T-helper 17 cell (primary cell): ENCODE measurements around the gene PARD3. TPM values are rescaled to one million over a fixed set of nuclear protein-coding genes. Genes with fewer than 3 reads are reported as not detected.

ENCODE experiments used
- ATAC-seq: fragments of 150-1000 bp; cut with Tn5 transposase; 2 replicates; pipeline ENCODE4 v1.10.0; 2021; ENCODE audit warnings: mild to moderate bottlenecking, moderate library complexity
- DNase-seq, 3 donors: peaks; one replicate each; pipeline versions ENCODE4 v3.0.0 to v3.0.0-alpha.2; 2020 to 2021
- H3K9me3 ChIP-seq: one replicate; pipeline ENCODE4 v1.7.0; 2013; ENCODE audit warnings: low read length, mild to moderate bottlenecking; ENCODE audit not compliant: control insufficient read depth, poor library complexity, severe bottlenecking
- H3K27ac Mint-ChIP-seq: one replicate; pipeline ENCODE4 v1.8.0; 2022; ENCODE audit warnings: mild to moderate bottlenecking, moderate library complexity, mixed read lengths
- H3K27me3 Mint-ChIP-seq: one replicate; pipeline ENCODE4 v1.8.0; 2022; ENCODE audit warnings: mixed read lengths
- H3K36me3 Mint-ChIP-seq: one replicate; pipeline ENCODE4 v1.8.0; 2022; ENCODE audit warnings: low read depth, mixed read lengths
- H3K4me1 Mint-ChIP-seq: one replicate; pipeline ENCODE4 v1.8.0; 2022; ENCODE audit warnings: mild to moderate bottlenecking, mixed read lengths
- H3K4me3 Mint-ChIP-seq: one replicate; pipeline ENCODE4 v1.8.0; 2022; ENCODE audit warnings: mild to moderate bottlenecking, moderate library complexity, mixed read lengths
- total RNA-seq, 4 donors: library from RNA in 2 of 4; stranded (reverse) in 2 of 4; gene quantifications; one replicate each; pipeline ENCODE4 v1.2.3 and lab custom pipeline; 2022 to 2026

PARD3 gene
- total RNA-seq, 2 donors from 2014 or later, result 0.32 to 8.2 TPM

DNA sequence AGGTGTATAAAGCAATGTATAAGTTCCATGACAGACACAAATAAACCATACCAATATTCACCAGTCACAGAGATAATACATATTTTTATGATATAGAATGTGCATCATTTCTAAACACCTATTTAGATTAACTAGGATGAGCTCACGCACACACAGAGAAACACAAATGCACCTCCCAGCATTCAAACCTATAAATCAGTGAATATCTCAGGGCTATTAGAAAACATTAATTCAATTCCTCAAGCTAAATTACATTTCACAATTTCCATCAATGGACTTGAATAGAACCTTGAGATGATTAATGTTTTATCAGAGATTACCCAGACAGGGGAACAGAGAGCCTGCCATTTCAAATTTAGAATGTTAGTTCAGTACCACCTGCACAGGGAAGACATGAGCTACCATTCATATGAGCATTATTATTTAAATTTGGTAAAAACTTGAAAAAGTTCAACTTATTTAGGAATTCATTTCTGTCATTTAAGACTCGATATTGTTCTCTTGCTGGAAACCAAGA, 221.7 kb downstream of the PARD3 start:
- no peaks in the 10 kb centered on the region for H3K9me3 ChIP-seq
- peaks cover 31% of the 10 kb centered on the region for H3K27me3 Mint-ChIP-seq
- peaks cover 3% of the 10 kb centered on the region for H3K4me1 Mint-ChIP-seq
- no peak for ATAC-seq
- no peak overlapping the region for H3K4me3 Mint-ChIP-seq
- no peaks in the 10 kb centered on the region for H3K36me3 Mint-ChIP-seq
- H3K27ac Mint-ChIP-seq, result no peak overlapping the region
- DNase-seq, result no peak

DNA sequence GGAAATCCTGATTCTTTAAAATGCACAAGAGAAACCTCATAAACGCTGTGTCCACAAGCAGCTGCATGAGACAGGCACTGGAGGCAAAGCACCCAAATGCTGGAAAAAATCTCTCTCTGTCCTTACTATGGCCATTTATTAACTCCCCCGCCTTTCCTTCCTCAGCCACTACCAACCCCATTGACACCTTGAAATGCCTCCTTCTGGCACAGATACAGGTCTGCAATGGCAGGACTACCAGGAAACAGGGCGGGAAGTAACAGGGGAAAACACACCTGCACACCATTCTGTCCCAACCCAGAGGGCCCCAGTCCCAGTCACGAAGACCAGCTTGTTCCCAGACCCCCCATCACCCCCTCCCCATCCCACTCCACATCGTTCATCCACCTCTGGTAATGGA, 224.3 kb downstream of the PARD3 start:
- Mint-ChIP-seq H3K27me3 (peaks cover 36% of the 10 kb centered on the region), H3K4me1 (peaks cover 3% of the 10 kb centered on the region), H3K4me3 (no peak overlapping the region), H3K36me3 (no peaks in the 10 kb centered on the region), H3K27ac (no peak overlapping the region)
- ATAC-seq (no peak), DNase-seq (no peak)
- H3K9me3 ChIP-seq, result no peaks in the 10 kb centered on the region

DNA sequence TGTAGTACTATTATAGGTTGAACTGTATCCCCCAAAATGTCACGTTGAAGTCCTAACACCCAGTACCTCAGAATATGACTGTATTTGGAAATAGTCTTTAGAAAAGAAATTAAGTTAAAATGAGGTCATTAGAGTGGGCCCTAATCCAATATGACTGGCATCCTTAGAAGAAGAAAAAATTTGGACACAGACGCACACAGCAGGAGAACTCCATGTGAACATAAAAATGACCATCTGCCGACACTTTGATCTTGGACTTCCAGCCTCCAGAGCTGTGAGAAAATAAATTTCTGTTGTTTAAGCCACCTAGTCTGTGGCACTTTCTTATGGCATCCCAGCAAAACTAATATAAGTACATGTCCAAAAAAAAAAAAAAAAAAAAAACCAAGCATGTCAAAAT, 225.8 kb downstream of the PARD3 start:
- Mint-ChIP-seq H3K36me3 (no peaks in the 10 kb centered on the region), H3K4me3 (no peak overlapping the region), H3K27ac (no peak overlapping the region), H3K4me1 (peaks cover 3% of the 10 kb centered on the region), H3K27me3 (peaks cover 37% of the 10 kb centered on the region)
- DNase-seq (no peak), ATAC-seq (no peak)
- H3K9me3 ChIP-seq, result no peaks in the 10 kb centered on the region

DNA sequence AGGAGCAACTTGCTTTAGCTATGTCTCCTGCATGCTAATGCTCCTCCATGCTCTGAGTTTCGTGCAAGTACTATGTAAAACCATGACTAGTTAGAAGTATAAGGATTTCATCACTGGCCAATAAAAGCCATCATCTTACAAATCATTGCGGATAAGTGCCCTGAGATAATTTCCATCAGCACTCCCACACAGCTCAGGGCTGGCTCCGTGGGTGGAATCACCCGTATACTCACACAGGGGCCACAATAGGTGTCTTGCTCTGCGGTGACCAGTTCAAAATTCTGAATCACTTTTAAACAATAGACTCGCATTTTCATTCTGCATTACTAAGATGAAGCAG, 227.4 kb downstream of the PARD3 start:
- Mint-ChIP-seq H3K36me3 (no peaks in the 10 kb centered on the region), H3K4me1 (no peaks in the 10 kb centered on the region), H3K4me3 (no peak overlapping the region), H3K27me3 (peaks cover 32% of the 10 kb centered on the region), H3K27ac (no peak overlapping the region)
- DNase-seq (no peak), ATAC-seq (no peak)
- no peaks in the 10 kb centered on the region for H3K9me3 ChIP-seq

DNA sequence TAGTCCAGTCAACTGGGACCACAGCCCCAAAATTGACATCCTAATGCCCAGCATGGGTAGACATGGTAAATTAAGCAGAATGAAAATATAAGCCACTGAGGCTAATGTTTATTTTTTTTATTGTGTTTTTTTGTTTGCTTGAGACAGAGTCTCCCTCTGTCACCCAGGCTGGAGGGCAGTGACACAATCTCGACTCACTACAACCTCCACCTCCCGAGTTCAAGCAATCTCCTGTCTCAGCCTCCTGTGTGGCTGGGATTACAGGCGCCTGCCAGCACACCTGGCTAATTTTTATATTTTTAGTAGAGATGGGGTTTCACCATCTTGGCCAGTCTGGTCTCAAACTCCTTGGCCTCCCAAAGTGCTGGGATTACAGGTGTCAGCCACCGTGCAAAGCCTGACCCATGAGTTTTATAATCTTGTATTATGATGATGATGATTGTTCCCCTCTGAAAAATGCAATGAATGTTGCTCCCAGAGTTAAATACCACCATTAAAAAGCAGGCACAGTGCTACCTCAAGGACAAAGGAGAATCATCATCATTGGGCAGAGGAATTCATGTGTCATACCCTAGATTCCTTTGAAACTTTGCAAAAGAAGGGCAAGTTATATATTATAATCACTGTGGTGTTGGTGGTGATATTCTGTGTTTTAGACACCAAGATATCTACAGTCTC, 228.0 kb downstream of the PARD3 start:
- Mint-ChIP-seq H3K4me3 (no peak overlapping the region), H3K4me1 (no peaks in the 10 kb centered on the region), H3K36me3 (no peaks in the 10 kb centered on the region), H3K27me3 (peaks cover 27% of the 10 kb centered on the region), H3K27ac (no peak overlapping the region)
- no peaks in the 10 kb centered on the region for H3K9me3 ChIP-seq
- no peak for DNase-seq
- ATAC-seq, result no peak

DNA sequence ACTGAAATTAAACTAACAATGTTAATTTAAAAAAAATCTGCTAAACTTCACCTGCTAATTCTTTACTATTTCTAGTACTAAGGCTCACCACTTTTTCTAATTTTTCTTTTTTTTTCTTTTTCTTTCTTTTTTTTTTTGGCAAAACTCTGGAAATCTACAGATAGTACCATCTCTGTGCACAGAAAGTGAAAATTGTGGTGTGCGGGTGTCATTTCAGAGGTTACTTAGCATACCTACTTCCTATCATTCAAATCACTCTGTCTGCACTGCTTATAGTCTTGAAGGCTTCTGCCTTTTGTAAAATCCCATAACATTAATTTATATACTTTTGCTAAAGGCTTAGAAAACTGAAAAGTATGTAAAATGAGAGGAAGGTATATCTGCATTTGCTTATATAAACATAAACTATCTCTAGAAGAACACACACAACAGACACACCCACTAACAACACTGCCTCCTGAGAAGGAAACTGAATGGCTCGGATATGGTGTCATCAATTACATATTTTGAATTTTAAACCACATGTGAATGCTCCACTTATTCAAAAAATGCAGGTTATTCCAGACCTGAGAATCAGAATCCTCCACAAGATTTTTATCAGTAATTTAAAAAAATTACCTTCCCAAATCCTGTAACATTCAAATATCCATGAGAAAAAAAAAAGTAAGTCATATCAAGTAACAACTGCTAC, 229.5 kb downstream of the PARD3 start:
- H3K9me3 ChIP-seq, result no peaks in the 10 kb centered on the region
- H3K4me3 Mint-ChIP-seq, result no peak overlapping the region
- DNase-seq (no peak), ATAC-seq (no peak)
- no peak overlapping the region for H3K27ac Mint-ChIP-seq
- peaks cover 1% of the 10 kb centered on the region for H3K4me1 Mint-ChIP-seq
- H3K36me3 Mint-ChIP-seq, result no peaks in the 10 kb centered on the region
- peaks cover 16% of the 10 kb centered on the region for H3K27me3 Mint-ChIP-seq

DNA sequence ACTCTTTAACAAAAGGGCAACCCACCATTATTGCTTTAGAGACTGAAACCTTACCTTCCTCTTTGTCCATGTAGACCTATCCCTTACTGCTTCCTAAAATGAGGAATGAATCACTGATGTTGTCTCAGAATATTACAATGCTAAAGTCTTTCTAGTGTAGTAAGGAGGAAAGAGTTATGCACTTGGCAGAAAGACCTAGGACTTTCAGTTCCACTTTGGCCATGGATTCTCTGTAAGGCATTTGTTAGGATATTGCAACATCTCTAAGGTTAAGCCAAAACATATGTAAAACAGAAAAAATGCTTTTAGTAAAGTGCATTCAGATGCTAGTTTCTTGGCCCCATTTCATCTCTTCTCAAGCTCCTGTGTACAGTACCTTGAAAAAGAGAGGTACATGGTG, 230.9 kb downstream of the PARD3 start:
- no peaks in the 10 kb centered on the region for H3K9me3 ChIP-seq
- peaks cover 2% of the 10 kb centered on the region for H3K4me1 Mint-ChIP-seq
- H3K27me3 Mint-ChIP-seq, result peaks cover 16% of the 10 kb centered on the region
- DNase-seq (no peak), ATAC-seq (no peak)
- H3K27ac Mint-ChIP-seq, result no peak overlapping the region
- no peaks in the 10 kb centered on the region for H3K36me3 Mint-ChIP-seq
- no peak overlapping the region for H3K4me3 Mint-ChIP-seq

DNA sequence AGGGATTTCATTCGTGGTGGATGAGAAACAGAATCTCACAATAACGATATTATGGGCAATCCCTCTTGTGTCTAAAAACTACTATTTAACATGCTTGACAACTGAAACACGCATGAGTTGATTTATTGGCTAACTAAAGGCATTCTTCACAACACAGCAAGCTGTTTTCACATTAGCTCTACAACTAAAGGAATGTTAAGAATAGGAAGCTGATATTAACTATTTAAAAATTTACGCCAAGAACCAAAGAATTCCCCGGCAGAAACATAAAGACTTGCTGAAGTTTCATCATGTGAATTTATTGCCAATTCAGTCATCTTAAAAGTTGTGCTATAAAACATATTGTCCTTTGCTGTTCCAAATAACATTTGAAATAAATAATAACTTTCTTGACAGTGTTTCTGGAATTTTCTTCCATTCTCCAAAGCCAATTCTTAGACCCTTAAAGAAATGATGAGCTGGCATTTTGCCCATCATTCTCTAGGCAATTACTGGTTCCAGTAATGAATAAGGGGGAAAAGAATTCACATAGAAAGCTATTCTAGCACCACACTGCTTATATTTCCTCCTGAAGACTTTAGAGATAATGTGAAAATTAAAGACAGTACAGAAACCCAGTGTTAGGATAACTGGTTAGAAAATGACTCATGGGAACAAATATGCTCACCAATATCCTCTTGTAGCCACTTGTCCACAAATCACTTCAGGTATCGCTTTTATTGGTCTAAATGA, 233.1 kb downstream of the PARD3 start:
- no peaks in the 10 kb centered on the region for H3K9me3 ChIP-seq
- Mint-ChIP-seq H3K27ac (no peak overlapping the region), H3K4me3 (no peak overlapping the region), H3K36me3 (no peaks in the 10 kb centered on the region), H3K27me3 (peaks cover 18% of the 10 kb centered on the region), H3K4me1 (peaks cover 2% of the 10 kb centered on the region)
- DNase-seq (no peak), ATAC-seq (no peak)

DNA sequence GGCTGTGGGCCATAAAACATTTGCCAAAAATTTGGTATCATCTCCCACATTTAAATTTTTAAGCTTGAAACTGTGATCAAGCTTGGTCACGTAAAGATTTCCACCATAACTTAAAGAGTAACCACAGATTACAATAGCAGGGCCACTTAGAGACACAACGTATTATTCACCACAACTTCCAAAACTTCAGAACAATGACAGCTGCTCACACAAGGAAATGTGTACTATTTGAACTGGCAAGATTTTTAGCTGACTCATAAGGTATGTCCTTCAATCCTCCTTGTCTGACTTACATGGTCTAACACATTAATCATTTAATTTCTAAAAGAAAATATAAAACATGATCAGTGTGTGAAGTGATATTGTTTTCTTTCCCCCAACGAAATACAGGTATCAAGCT, 234.5 kb downstream of the PARD3 start:
- H3K4me1 Mint-ChIP-seq, result peaks cover 2% of the 10 kb centered on the region
- ATAC-seq (no peak), DNase-seq (no peak)
- no peak overlapping the region for H3K4me3 Mint-ChIP-seq
- H3K27ac Mint-ChIP-seq, result no peak overlapping the region
- no peaks in the 10 kb centered on the region for H3K9me3 ChIP-seq
- H3K36me3 Mint-ChIP-seq, result no peaks in the 10 kb centered on the region
- H3K27me3 Mint-ChIP-seq, result peaks cover 22% of the 10 kb centered on the region

DNA sequence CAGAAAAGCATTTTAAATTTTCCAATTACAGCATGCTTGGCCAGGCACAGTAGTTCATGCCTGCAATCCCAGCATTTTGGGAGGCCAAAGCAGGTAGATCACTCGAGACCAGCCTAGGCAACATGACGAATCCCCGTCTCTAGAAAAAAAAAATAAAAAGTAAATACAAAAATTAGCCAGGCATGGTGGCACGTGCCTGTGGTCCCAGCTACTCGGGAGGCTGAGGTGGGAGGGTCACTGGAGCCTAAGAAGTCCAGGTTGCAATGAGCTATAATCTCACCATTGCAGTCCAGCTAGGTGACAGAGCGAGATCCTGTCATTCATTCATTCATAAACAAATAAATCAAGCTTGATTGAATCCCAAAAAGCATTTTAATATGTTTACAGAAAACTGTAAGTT, 234.9 kb downstream of the PARD3 start:
- H3K4me3 Mint-ChIP-seq, result no peak overlapping the region
- ATAC-seq (no peak), DNase-seq (no peak)
- no peaks in the 10 kb centered on the region for H3K36me3 Mint-ChIP-seq
- H3K4me1 Mint-ChIP-seq, result peaks cover 2% of the 10 kb centered on the region
- H3K27me3 Mint-ChIP-seq, result peaks cover 24% of the 10 kb centered on the region
- H3K27ac Mint-ChIP-seq, result no peak overlapping the region
- no peaks in the 10 kb centered on the region for H3K9me3 ChIP-seq

DNA sequence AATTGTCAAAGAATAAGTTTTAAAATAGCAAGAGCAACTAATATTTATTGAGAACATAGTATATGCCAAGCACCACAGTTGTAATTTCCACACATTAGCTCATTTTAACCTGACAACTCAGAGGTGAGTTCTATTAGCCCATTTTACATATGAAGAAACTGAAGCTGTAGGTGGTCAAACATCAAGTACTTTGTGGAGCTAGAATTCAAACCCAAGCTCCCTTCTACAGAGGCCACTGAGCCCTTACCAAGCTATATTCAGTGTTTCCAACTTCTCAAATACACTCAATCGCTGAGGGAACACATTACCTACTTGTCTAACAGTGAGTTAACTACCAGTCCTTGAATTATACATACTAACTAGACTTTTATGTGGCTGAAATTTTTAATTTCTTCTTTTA, 236.6 kb downstream of the PARD3 start:
- DNase-seq, result no peak
- H3K4me3 Mint-ChIP-seq, result no peak overlapping the region
- H3K36me3 Mint-ChIP-seq, result no peaks in the 10 kb centered on the region
- no peak overlapping the region for H3K27ac Mint-ChIP-seq
- no peak for ATAC-seq
- no peaks in the 10 kb centered on the region for H3K9me3 ChIP-seq
- H3K4me1 Mint-ChIP-seq, result peaks cover 2% of the 10 kb centered on the region
- peaks cover 24% of the 10 kb centered on the region for H3K27me3 Mint-ChIP-seq

DNA sequence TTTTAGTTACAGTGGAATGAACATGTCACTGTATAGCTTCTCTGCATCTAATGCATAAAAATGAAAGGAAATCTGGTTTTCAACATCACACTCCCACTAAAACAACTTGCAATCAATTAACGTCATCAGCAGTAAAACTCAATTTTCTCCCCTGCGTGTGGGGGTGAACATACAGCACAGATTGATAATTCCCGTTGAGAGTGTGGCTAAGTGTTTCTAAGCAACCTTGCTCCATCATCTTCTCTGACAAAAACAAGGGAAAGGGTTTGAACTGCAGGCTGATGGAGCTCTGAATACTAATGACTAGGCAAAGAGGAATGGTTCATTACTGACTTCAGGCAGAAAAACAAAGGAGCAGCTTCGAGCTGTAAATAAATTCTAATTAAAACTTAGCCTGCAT, 238.3 kb downstream of the PARD3 start:
- H3K27ac Mint-ChIP-seq, result no peak overlapping the region
- H3K36me3 Mint-ChIP-seq, result no peaks in the 10 kb centered on the region
- H3K27me3 Mint-ChIP-seq, result peaks cover 29% of the 10 kb centered on the region
- ATAC-seq (no peak), DNase-seq (no peak)
- no peaks in the 10 kb centered on the region for H3K9me3 ChIP-seq
- H3K4me3 Mint-ChIP-seq, result no peak overlapping the region
- H3K4me1 Mint-ChIP-seq, result peaks cover 2% of the 10 kb centered on the region

DNA sequence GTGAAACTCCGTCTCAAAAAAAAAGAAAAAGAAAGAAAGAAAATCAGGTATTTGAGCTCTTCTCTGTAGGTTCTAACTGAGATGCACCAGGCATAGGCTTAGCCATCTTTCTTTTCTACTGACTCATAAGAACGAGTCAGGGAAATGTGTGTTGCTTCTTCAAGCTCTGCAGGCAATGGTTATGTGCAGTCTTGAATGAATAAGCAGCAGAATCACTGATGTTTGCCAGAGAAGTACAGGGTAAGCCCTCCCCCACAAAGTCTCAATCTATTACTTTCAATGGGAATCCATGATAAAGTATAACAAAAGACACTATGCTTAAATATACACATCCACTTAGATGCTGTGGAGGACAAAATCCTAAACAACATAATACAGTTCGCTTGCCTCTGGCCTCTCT, 239.2 kb downstream of the PARD3 start:
- peaks cover 2% of the 10 kb centered on the region for H3K4me1 Mint-ChIP-seq
- ATAC-seq, result no peak
- H3K4me3 Mint-ChIP-seq, result no peak overlapping the region
- peaks cover 30% of the 10 kb centered on the region for H3K27me3 Mint-ChIP-seq
- no peak overlapping the region for H3K27ac Mint-ChIP-seq
- no peak for DNase-seq
- H3K9me3 ChIP-seq, result no peaks in the 10 kb centered on the region
- no peaks in the 10 kb centered on the region for H3K36me3 Mint-ChIP-seq
